ENCODE data around the gene TBC1D10A.

GRCh38 chr22:30282616-30283046 is 44.1 kb downstream of the TBC1D10A start:
- TF ChIP-seq CTCF (conservative IDR thresholded peaks at IDR 0.05 in 1 of 2, IDR thresholded peaks at IDR 0.05 in 1 of 2; ENCODE audit: low read depth in 1 of 2, low read length in 2 of 2) = no peak
- no peak for TF ChIP-seq EZH2 (IDR thresholded peaks at IDR 0.05; ENCODE audit: low read length, missing control alignments)
